SK-N-SH (cell line): ENCODE data around the gene TBC1D1. TPM values are rescaled to one million over a fixed set of nuclear protein-coding genes. Genes with fewer than 3 reads are reported as not detected.

Experiments
- CTCF ChIA-PET: fragments of 300-600, 350-600 bp; formaldehyde crosslinking; extraction: SDS; loops from one replicate; lab custom pipeline; 2021; lab: Yijun Ruan, JAX
- POLR2A ChIA-PET: fragments of 350-600 bp; sonication (Branson Sonifier 250); formaldehyde crosslinking; extraction: SDS; loops from one replicate; lab custom pipeline; 2020; ENCODE audit warnings: antibody characterized with exemption, inconsistent platforms; lab: Yijun Ruan, JAX
- DNase-seq: peaks from one replicate; pipeline ENCODE4 v3.0.0; 2012
- H2AFZ ChIP-seq: fragments of 200-600 bp; sonication (generic); 2 replicates; pipeline ENCODE4 v1.8.1; 2016; ENCODE audit warnings: antibody characterized with exemption, mild to moderate bottlenecking, low read depth
- H3F3A ChIP-seq: fragments of 200-600 bp; sonication (generic); replicated peaks from 2 replicates; pipeline ENCODE3; 2016; ENCODE audit warnings: antibody characterized with exemption, mild to moderate bottlenecking; ENCODE audit not compliant: insufficient read depth
- H3K27ac ChIP-seq, 2 experiments: fragments of 200-500 bp in 1 of 2; fragments of 200-600 bp in 1 of 2; sonication (Bioruptor generic) in 1 of 2; sonication (generic), shearing (Covaris generic) in 1 of 2; 2 replicates each; pipeline versions ENCODE4 v1.5.1 to v1.6.1; 2014 to 2016; ENCODE audit warnings: low read depth in 2 of 2, inconsistent platforms in 1 of 2, low read length in 1 of 2, mild to moderate bottlenecking in 1 of 2, mixed read lengths in 1 of 2
- H3K27me3 ChIP-seq: fragments of 200-600 bp; sonication (generic), shearing (Covaris generic); 2 replicates; pipeline ENCODE4 v1.6.1; 2016; ENCODE audit warnings: mixed run types; ENCODE audit not compliant: insufficient read depth
- H3K36me3 ChIP-seq, 2 experiments: fragments of 200-500 bp in 1 of 2; fragments of 200-600 bp in 1 of 2; sonication (Bioruptor generic) in 1 of 2; sonication (generic) in 1 of 2; replicated peaks in 1 of 2; 2 replicates each; pipeline versions ENCODE3 to v1.5.1; 2014 to 2016; ENCODE audit warnings: low read length in 1 of 2, mild to moderate bottlenecking in 1 of 2; ENCODE audit not compliant: insufficient read depth in 2 of 2, control insufficient read depth in 1 of 2
- H3K4me1 ChIP-seq, 2 experiments: fragments of 200-500 bp in 1 of 2; fragments of 200-600 bp in 1 of 2; sonication (Bioruptor generic) in 1 of 2; sonication (generic), shearing (Covaris generic) in 1 of 2; 2 replicates each; pipeline versions ENCODE4 v1.5.1 to v1.6.1; 2014 to 2016; ENCODE audit warnings: low read depth in 1 of 2, low read length in 1 of 2, mixed run types in 1 of 2; ENCODE audit not compliant: insufficient read depth in 2 of 2, control insufficient read depth in 1 of 2
- H3K4me2 ChIP-seq: fragments of 200-600 bp; sonication (generic), shearing (Covaris generic); 2 replicates; pipeline ENCODE4 v1.6.1; 2017; ENCODE audit warnings: mixed run types
- H3K4me3 ChIP-seq, 2 experiments: fragments of 200-500 bp in 1 of 2; fragments of 200-600 bp in 1 of 2; sonication (Bioruptor generic) in 1 of 2; sonication (generic), shearing (Covaris generic) in 1 of 2; 2 replicates each; pipeline versions ENCODE4 v1.5.1 to v1.8.1; 2014 to 2016; ENCODE audit warnings: low read depth in 2 of 2, inconsistent platforms in 1 of 2, low read length in 1 of 2, mild to moderate bottlenecking in 1 of 2, mixed read lengths in 1 of 2, moderate library complexity in 1 of 2
- H3K79me2 ChIP-seq: fragments of 200-600 bp; sonication (generic); 2 replicates; pipeline ENCODE4 v1.8.1; 2017; ENCODE audit warnings: mild to moderate bottlenecking; ENCODE audit not compliant: insufficient read depth
- H3K9ac ChIP-seq: fragments of 200-600 bp; sonication (generic); 2 replicates; pipeline ENCODE4 v1.6.1; 2017; ENCODE audit warnings: mixed run types
- H3K9me2 ChIP-seq: fragments of 200-600 bp; sonication (generic); 2 replicates; pipeline ENCODE4 v1.6.1; 2017; ENCODE audit warnings: mixed run types
- H3K9me3 ChIP-seq: fragments of 200-600 bp; sonication (generic); 2 replicates; pipeline ENCODE4 v1.6.1; 2017; ENCODE audit warnings: mixed run types, mild to moderate bottlenecking, moderate library complexity
- H4K20me1 ChIP-seq: fragments of 200-600 bp; sonication (generic); 2 replicates; pipeline ENCODE4 v1.6.1; 2017; ENCODE audit warnings: mild to moderate bottlenecking, mixed run types; ENCODE audit not compliant: insufficient read depth
- ELF1 ChIP-seq: IDR thresholded peaks from 2 replicates; pipeline ENCODE4 v1.4.0; 2012
- EP300 ChIP-seq, 2 experiments: IDR thresholded peaks; 2 replicates each; pipeline versions ENCODE4 v1.4.0 to v1.6.1; 2012; ENCODE audit warnings: borderline replicate concordance in 1 of 2, low read depth in 1 of 2, low read length in 1 of 2
- FOXJ3 ChIP-seq: sonication (generic); formaldehyde crosslinking; IDR thresholded peaks from 2 replicates; pipeline ENCODE4 v1.5.1; 2020; ENCODE audit warnings: mild to moderate bottlenecking, missing genetic modification reagents
- GATA2 ChIP-seq: sonication (generic); formaldehyde crosslinking; IDR thresholded peaks from 2 replicates; pipeline ENCODE4 v1.5.0; 2020; ENCODE audit warnings: mild to moderate bottlenecking, missing genetic modification reagents
- JUND ChIP-seq: IDR thresholded peaks from 2 replicates; pipeline ENCODE4 v1.4.0; 2012
- NFIC ChIP-seq: IDR thresholded peaks from 2 replicates; pipeline ENCODE4 v1.4.0; 2012; ENCODE audit warnings: borderline replicate concordance
- POLR2AphosphoS5 ChIP-seq: IDR thresholded peaks from 2 replicates; pipeline ENCODE4 v1.6.1; 2012; ENCODE audit warnings: low read depth, low read length
- RFX5 ChIP-seq: IDR thresholded peaks from 2 replicates; pipeline ENCODE4 v1.6.1; 2012; ENCODE audit warnings: mild to moderate bottlenecking, improper control_type of control experiment, low read length
- YY1 ChIP-seq: IDR thresholded peaks from 2 replicates; pipeline ENCODE4 v1.4.0; 2012; ENCODE audit warnings: low read depth, mild to moderate bottlenecking
- WGBS: methylation state at CpG from one replicate; pipeline ENCODE4 v1.1.6; 2017; ENCODE audit warnings: low lambda C conversion rate; 5-methylcytosine and 5-hydroxymethylcytosine counted together
- polyA plus RNA-seq, 3 experiments: library from polyadenylated mRNA; depleted of rRNA; stranded (reverse); fragments of >200 nt; gene quantifications; 2 replicates each; pipeline ENCODE4 v1.2.3, GENCODE V29; 2012
- TF ChIP-seq, protein P1 (sequence below): IDR thresholded peaks from 2 replicates; pipeline ENCODE4 v1.4.0; 2012; ENCODE audit warnings: low read depth, borderline replicate concordance
- TF ChIP-seq, protein P2 (sequence below): fragments of 150-350 bp; IDR thresholded peaks from 2 replicates; pipeline ENCODE4 v1.6.1; 2016; ENCODE audit warnings: mild to moderate bottlenecking, low read depth, low read length
- TF ChIP-seq, protein P3 (sequence below): IDR thresholded peaks from 2 replicates; pipeline ENCODE4 v1.6.1; 2012; ENCODE audit warnings: mild to moderate bottlenecking, low read depth, low read length, moderate library complexity
- TF ChIP-seq, protein P4 (sequence below): fragments of 200-600 bp; sonication (generic); IDR thresholded peaks from 2 replicates; pipeline ENCODE4 v1.6.1; 2017; ENCODE audit warnings: antibody characterized with exemption, mild to moderate bottlenecking, moderate library complexity

The TBC1D1 gene
- polyA plus RNA-seq, 1 of the 3 experiments (the other 2 are of a cell fraction): 29.8 TPM

DNA sequence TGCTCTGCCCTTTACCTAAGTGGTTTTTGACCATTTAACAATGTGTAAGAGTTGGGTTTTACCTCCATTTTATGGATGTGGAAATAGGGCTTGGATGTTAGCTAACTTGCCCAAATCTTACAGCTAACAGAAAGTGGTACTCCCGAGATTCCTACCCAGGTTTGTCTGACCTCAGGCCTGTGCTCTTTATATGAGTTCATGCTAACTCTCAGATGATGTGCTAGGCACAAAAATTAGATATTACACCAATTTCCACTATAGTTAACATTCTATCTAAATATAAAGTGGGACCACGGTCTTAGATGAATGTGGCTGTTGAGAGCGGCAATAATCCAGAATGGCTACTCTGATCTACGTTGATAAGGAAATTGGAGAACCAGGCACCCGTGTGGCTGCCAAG lies 69.2 kb downstream of the TBC1D1 start, which contains the start of gene PTTG2:
PTTG2 (plus strand) TSS at position 301 of the 400 bp plus-strand sequence; CDS start at position 338, 37 bp downstream.
- no peak for DNase-seq
- CTCF ChIA-PET: interaction anchor here (0.8 kb wide), 1 partner anchor 11 kb away, joined by 3 read pairs; no protein-coding TSS in a partner anchor
- no peaks in the 10 kb centered on the region for H3F3A ChIP-seq
- H3K4me3 ChIP-seq: no peak within 1 kb of the TSS
- POLR2A ChIA-PET: no interaction called here
- 52% methylated on average over 5 of the region's 5 CpGs for WGBS
- no peaks in the 10 kb centered on the region for H4K20me1 ChIP-seq
- no peak within 1 kb of the TSS for H2AFZ ChIP-seq
- H3K9me3 ChIP-seq: no peaks in the 10 kb centered on the region
- H3K27me3 ChIP-seq: no peaks in the 10 kb centered on the region
- no peaks in the 10 kb centered on the region for H3K9me2 ChIP-seq
- H3K79me2 ChIP-seq: no peaks in the 10 kb centered on the region
- H3K4me2 ChIP-seq: no peak within 1 kb of the TSS
- TF ChIP-seq NFIC: no peak
- TF ChIP-seq RFX5: no peak
- TF ChIP-seq GATA2 (CRISPR knock-in tag): no peak
- no peak for TF ChIP-seq FOXJ3 (CRISPR knock-in tag)
- no peak for TF ChIP-seq ELF1
- no peak for TF ChIP-seq JUND
- TF ChIP-seq, protein P1, sequence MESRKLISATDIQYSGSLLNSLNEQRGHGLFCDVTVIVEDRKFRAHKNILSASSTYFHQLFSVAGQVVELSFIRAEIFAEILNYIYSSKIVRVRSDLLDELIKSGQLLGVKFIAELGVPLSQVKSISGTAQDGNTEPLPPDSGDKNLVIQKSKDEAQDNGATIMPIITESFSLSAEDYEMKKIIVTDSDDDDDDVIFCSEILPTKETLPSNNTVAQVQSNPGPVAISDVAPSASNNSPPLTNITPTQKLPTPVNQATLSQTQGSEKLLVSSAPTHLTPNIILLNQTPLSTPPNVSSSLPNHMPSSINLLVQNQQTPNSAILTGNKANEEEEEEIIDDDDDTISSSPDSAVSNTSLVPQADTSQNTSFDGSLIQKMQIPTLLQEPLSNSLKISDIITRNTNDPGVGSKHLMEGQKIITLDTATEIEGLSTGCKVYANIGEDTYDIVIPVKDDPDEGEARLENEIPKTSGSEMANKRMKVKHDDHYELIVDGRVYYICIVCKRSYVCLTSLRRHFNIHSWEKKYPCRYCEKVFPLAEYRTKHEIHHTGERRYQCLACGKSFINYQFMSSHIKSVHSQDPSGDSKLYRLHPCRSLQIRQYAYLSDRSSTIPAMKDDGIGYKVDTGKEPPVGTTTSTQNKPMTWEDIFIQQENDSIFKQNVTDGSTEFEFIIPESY: no peak
- TF ChIP-seq, protein P2, sequence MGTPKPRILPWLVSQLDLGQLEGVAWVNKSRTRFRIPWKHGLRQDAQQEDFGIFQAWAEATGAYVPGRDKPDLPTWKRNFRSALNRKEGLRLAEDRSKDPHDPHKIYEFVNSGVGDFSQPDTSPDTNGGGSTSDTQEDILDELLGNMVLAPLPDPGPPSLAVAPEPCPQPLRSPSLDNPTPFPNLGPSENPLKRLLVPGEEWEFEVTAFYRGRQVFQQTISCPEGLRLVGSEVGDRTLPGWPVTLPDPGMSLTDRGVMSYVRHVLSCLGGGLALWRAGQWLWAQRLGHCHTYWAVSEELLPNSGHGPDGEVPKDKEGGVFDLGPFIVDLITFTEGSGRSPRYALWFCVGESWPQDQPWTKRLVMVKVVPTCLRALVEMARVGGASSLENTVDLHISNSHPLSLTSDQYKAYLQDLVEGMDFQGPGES: no peak
- TF ChIP-seq, protein P3, sequence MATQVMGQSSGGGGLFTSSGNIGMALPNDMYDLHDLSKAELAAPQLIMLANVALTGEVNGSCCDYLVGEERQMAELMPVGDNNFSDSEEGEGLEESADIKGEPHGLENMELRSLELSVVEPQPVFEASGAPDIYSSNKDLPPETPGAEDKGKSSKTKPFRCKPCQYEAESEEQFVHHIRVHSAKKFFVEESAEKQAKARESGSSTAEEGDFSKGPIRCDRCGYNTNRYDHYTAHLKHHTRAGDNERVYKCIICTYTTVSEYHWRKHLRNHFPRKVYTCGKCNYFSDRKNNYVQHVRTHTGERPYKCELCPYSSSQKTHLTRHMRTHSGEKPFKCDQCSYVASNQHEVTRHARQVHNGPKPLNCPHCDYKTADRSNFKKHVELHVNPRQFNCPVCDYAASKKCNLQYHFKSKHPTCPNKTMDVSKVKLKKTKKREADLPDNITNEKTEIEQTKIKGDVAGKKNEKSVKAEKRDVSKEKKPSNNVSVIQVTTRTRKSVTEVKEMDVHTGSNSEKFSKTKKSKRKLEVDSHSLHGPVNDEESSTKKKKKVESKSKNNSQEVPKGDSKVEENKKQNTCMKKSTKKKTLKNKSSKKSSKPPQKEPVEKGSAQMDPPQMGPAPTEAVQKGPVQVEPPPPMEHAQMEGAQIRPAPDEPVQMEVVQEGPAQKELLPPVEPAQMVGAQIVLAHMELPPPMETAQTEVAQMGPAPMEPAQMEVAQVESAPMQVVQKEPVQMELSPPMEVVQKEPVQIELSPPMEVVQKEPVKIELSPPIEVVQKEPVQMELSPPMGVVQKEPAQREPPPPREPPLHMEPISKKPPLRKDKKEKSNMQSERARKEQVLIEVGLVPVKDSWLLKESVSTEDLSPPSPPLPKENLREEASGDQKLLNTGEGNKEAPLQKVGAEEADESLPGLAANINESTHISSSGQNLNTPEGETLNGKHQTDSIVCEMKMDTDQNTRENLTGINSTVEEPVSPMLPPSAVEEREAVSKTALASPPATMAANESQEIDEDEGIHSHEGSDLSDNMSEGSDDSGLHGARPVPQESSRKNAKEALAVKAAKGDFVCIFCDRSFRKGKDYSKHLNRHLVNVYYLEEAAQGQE: no peak
- TF ChIP-seq EP300 (IDR thresholded peaks at IDR 0.05; ENCODE audit: borderline replicate concordance in 1 of 2, low read depth in 1 of 2, low read length in 1 of 2): no peak
- TF ChIP-seq YY1: no peak
- no peak for TF ChIP-seq POLR2AphosphoS5
- TF ChIP-seq, protein P4, sequence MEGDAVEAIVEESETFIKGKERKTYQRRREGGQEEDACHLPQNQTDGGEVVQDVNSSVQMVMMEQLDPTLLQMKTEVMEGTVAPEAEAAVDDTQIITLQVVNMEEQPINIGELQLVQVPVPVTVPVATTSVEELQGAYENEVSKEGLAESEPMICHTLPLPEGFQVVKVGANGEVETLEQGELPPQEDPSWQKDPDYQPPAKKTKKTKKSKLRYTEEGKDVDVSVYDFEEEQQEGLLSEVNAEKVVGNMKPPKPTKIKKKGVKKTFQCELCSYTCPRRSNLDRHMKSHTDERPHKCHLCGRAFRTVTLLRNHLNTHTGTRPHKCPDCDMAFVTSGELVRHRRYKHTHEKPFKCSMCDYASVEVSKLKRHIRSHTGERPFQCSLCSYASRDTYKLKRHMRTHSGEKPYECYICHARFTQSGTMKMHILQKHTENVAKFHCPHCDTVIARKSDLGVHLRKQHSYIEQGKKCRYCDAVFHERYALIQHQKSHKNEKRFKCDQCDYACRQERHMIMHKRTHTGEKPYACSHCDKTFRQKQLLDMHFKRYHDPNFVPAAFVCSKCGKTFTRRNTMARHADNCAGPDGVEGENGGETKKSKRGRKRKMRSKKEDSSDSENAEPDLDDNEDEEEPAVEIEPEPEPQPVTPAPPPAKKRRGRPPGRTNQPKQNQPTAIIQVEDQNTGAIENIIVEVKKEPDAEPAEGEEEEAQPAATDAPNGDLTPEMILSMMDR: no peak
- no peak within 1 kb of the TSS for H3K9ac ChIP-seq
- no peaks in the 10 kb centered on the region; a peak in 1 of 4 replicates for H3K4me1 ChIP-seq
- H3K27ac ChIP-seq: no peak within 1 kb of the TSS
- H3K36me3 ChIP-seq: no peaks in the 10 kb centered on the region
